ENCODE results near the gene PHF14.
"Not testable (repeated sequence)": the region's sequence is repeated elsewhere in the genome, so short reads cannot be mapped to it uniquely, and the experiment has no call there.

Gene PHF14

GRCh38 chr7:10973942-10974911 lies 555 bp downstream of the PHF14 start:
- TF ChIP-seq TCF4 (CRISPR knock-in tag; IDR thresholded peaks at IDR 0.05; ENCODE audit: borderline replicate concordance): no peak
- TF ChIP-seq CSDC2 (CRISPR knock-in tag; IDR thresholded peaks at IDR 0.05): 0 out of 2 replicates have a peak, but pooled peaks have one; percentile 82
- TF ChIP-seq CREB5 (CRISPR knock-in tag; IDR thresholded peaks at IDR 0.05; ENCODE audit: low read depth): no peak
- no peak for TF ChIP-seq SNAI2 (CRISPR knock-in tag; IDR thresholded peaks at IDR 0.05)
- no peak for TF ChIP-seq GLIS3 (CRISPR knock-in tag; IDR thresholded peaks at IDR 0.05)
- 0 out of 2 replicates have a peak, but pooled peaks have one; percentile 42 for TF ChIP-seq ESRRG (CRISPR knock-in tag; IDR thresholded peaks at IDR 0.05)
- peak; percentile 46 for ATAC-seq

GRCh38 chr7:10977113-10977512 lies 3.4 kb downstream of the PHF14 start:
- TF ChIP-seq PATZ1 (CRISPR knock-in tag; IDR thresholded peaks at IDR 0.05; ENCODE audit: borderline replicate concordance): no peak
- TF ChIP-seq ZFP3 (CRISPR knock-in tag; IDR thresholded peaks at IDR 0.05): no peak
- TF ChIP-seq ZFP30 (CRISPR knock-in tag; IDR thresholded peaks at IDR 0.05): no peak
- TF ChIP-seq BACH2 (CRISPR knock-in tag; IDR thresholded peaks at IDR 0.05; ENCODE audit: borderline replicate concordance): no peak
- TF ChIP-seq SNAI2 (CRISPR knock-in tag; IDR thresholded peaks at IDR 0.05): no peak
- TF ChIP-seq TCF4 (CRISPR knock-in tag; IDR thresholded peaks at IDR 0.05; ENCODE audit: borderline replicate concordance): no peak
- no peak for TF ChIP-seq ESRRG (CRISPR knock-in tag; IDR thresholded peaks at IDR 0.05)
- no peak for TF ChIP-seq ZNF565 (CRISPR knock-in tag; conservative IDR thresholded peaks at IDR 0.05; ENCODE audit: low read depth)
- TF ChIP-seq CSDC2 (CRISPR knock-in tag; IDR thresholded peaks at IDR 0.05): no peak
- no peak for TF ChIP-seq ISL1 (CRISPR knock-in tag; IDR thresholded peaks at IDR 0.05)
- no peak for TF ChIP-seq ZNF70 (CRISPR knock-in tag; IDR thresholded peaks at IDR 0.05)
- no peak for TF ChIP-seq GLIS3 (CRISPR knock-in tag; IDR thresholded peaks at IDR 0.05)
- no peak for ATAC-seq

GRCh38 chr7:10981317-10981716 lies 7.6 kb downstream of the PHF14 start:
- no peak for ATAC-seq
- TF ChIP-seq TSHZ2 (CRISPR knock-in tag; IDR thresholded peaks at IDR 0.05) (no peak), ZC3H10 (CRISPR knock-in tag; IDR thresholded peaks at IDR 0.05) (no peak), ZFP30 (CRISPR knock-in tag; IDR thresholded peaks at IDR 0.05) (no peak), ARNTL (CRISPR knock-in tag; IDR thresholded peaks at IDR 0.05; ENCODE audit: borderline replicate concordance, low read depth) (no peak), ZNF8 (CRISPR knock-in tag; IDR thresholded peaks at IDR 0.05) (no peak), POU6F1 (CRISPR knock-in tag; IDR thresholded peaks at IDR 0.05; ENCODE audit: borderline replicate concordance, low read depth) (no peak), BACH2 (CRISPR knock-in tag; IDR thresholded peaks at IDR 0.05; ENCODE audit: borderline replicate concordance) (no peak), PATZ1 (CRISPR knock-in tag; IDR thresholded peaks at IDR 0.05; ENCODE audit: borderline replicate concordance) (no peak)

- not testable (repeated sequence) for ATAC-seq
Observed at GRCh38 chr7:10990748-10991147, 17.1 kb downstream of the PHF14 start.

GRCh38 chr7:10995482-10996166 lies 22.0 kb downstream of the PHF14 start:
- ATAC-seq: not testable (repeated sequence)
